Measurements from ENCODE around the gene FN3KRP. TPM values are rescaled to one million over a fixed set of nuclear protein-coding genes. Genes with fewer than 3 reads are reported as not detected.
A peak's percentile ranks its signal among the peaks of the same experiment; 100 is the strongest.

FN3KRP gene
- total RNA-seq, 2 donors from 2014 or later = 32.0 to 32.4 TPM

GRCh38 chr17:82685291-82685690 lies 31.2 kb upstream of the FN3KRP start:
- intact Hi-C loops (cut with DNase I, micrococcal nuclease) = no loop called here
- DNase-seq (no peak), ATAC-seq (no peak)

GRCh38 chr17:82686366-82687324 lies 29.9 kb upstream of the FN3KRP start:
- ATAC-seq (no peak), DNase-seq (no peak)
- intact Hi-C loops (cut with DNase I, micrococcal nuclease) = no loop called here

DNA sequence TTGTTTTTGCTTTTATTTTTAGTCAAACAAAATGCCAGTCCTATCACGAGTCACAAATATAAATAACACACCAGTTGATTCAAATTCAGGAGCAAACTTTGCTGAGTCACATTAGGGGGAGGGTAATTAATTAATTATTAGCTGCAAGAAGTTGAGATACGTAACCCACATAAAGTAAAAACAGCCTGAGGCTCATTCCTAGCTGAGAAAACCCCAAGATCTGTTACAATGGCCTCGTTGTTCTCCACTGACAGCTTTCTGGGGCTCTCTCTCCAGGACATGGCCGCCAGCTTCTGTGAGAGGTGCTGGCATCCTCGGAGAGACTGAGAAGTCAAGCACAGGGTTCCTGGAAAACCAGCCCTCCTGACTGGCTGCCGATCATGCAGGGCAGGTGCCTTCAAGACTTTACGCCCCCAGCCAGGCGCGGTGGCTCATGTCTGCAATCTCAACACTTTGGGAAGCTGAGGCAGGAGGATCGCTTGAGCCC lies 29.1 kb upstream of the FN3KRP start:
- no peak for DNase-seq
- intact Hi-C loops (cut with DNase I, micrococcal nuclease) = no loop called here
- no peak for ATAC-seq

DNA sequence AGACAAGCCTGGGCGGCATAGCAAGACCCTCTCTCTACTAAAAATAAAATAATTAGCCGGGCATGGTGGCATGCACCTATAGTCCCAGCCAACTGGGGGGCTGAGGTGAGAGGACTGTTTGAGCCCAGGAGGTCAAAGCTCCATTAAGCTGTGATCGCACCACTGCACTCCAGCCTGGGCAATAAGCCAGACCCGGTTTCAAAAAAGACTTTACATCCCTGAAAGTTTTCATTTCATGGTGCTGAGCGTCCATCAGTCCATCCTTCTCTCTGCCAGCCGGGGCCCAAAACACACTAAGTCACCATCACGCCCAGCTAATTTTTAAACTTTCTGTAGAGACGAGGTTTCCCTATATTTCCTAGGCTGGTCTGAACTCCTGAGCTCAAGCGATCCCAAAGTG lies 28.6 kb upstream of the FN3KRP start:
- DNase-seq = no peak
- intact Hi-C loops (cut with DNase I, micrococcal nuclease) = no loop called here
- ATAC-seq = no peak

DNA sequence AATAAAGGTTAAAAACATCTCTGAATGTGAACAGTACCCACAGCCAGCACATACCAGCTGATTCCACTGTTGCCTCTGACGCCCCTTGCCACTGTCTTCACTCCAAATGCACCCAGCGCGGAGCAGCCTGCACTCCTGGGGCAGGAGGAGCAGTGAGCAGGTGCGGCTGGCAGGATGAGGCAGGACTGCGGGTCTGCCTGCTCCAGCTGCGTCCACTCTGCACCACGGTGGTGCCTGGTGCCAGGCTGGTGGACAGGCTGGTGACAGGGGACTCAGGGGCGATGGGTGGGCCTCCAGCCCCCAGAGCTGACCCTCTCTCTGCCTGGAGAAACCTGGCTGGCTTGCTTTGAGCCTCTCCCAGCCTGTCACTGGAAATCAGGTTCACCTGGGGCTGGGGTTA lies 27.4 kb upstream of the FN3KRP start:
- intact Hi-C loops (cut with DNase I, micrococcal nuclease) = no loop called here
- no peak for ATAC-seq
- DNase-seq = no peak

GRCh38 chr17:82690786-82691489 lies 25.6 kb upstream of the FN3KRP start:
- ATAC-seq = no peak
- no peak for DNase-seq
- intact Hi-C loops (cut with DNase I, micrococcal nuclease) = no loop called here

GRCh38 chr17:82691714-82692113 lies 24.8 kb upstream of the FN3KRP start:
- ATAC-seq = no peak
- intact Hi-C loops (cut with DNase I, micrococcal nuclease) = no loop called here
- DNase-seq = no peak

- no peak for DNase-seq
- no peak for ATAC-seq
- intact Hi-C loops (cut with DNase I, micrococcal nuclease) = no loop called here
Measured at GRCh38 chr17:82692268-82692667, 24.2 kb upstream of the FN3KRP start.

DNA sequence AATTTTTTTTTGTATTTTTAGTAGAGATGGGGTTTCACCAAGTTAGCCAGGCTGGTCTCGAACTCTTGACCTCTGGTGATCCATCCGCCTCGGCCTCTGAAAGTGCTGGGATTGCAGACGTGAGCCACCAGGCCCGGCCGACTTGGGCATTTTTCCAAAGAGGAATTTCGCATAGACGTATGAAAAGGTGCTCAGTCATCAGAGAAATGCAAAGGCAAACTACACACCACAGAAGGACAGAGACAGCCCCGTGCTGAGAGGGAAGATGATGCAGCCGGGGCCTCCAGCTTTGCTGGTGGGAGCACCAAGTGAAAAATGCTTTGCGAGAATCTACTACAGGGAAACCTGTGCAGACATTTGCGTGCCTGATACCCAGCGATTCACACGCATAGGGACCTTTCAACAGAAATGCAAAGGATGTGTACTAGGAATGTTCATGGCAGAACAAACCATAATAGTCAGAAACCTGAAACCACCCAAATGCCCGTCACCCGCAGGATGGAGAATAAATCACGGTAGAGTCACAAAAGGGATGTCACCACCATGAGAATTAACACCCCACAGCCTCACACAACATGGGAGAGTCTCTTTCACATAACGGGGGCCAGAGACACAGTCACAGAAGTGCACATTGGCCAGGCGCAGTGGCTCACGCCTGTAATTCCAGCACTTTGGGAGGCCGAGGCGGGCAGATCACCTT lies 23.2 kb upstream of the FN3KRP start:
- no peak for DNase-seq
- intact Hi-C loops (cut with DNase I, micrococcal nuclease) = no loop called here
- no peak for ATAC-seq

DNA sequence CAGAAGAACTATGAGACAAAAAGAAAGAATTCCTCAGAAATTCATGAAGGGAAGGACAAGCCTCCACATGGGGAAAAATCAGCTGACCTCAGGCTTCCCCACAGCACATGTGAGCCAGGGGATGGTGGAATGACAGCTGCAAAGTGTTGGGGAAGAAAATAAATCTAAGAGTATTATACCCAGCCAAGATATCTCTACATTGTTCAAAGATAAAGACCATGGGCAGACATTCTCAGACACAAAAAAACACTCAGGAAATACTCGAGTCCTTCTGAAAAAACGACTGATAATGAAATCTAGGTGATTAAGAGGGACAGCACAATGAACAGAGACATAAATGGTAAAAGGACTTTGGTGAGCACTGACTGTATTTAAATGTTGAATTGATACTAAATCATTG lies 21.9 kb upstream of the FN3KRP start:
- no peak for ATAC-seq
- DNase-seq = no peak
- intact Hi-C loops (cut with DNase I, micrococcal nuclease) = no loop called here

GRCh38 chr17:82696259-82696658 lies 20.2 kb upstream of the FN3KRP start:
- ATAC-seq = no peak
- DNase-seq = no peak
- intact Hi-C loops (cut with DNase I, micrococcal nuclease) = no loop called here

DNA sequence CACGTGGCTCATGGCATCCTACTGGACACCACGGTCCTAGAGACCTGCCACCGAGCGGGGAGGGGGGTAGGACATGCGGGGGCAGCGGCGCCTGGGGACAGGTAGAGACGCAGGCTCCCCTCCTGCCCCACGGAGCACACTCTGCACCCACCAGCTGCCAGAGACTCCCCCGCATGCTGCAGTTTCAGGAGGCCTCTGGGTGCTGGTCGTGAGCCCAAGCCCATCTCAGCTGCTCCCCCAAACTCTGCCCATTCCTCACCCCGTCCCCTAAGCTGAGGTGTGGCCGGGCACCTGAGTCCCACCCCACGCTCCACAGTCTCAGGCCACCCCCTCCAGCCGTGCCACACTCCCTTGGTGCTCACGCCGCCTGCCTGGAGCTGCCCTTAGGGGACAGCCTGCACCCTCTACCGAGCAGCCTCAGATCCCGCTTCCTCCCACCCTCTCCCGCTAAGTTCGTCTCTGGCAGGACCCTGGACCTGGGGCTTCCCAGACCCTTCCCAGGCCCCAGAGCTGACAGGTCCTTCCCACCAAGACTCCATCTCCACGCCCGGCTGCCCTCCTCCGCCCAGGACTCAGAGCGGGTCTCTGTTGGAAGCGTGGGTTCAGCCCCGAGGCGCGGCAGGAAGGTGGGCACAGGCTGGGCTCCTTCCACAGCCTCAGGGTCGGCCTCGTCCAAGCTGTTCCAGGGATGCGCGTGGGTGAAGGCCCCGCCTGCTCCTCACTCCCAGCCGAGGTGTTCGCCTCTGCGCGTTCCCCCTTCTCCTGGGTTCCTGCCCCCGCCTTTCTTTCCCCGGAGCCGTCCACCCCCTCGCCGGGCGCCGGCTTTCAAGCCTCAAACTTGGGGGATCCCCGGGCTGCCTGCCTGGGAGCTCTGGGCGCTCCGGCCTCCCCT lies 19.3 kb upstream of the FN3KRP start:
- intact Hi-C loops (cut with DNase I, micrococcal nuclease) = no loop called here
- ATAC-seq (no peak), DNase-seq (peak in 1 of 2 donors; percentile 26)

- DNase-seq (no peak), ATAC-seq (no peak)
- intact Hi-C loops (cut with DNase I, micrococcal nuclease) = no loop called here
Measured at GRCh38 chr17:82697808-82698064, 18.8 kb upstream of the FN3KRP start.

GRCh38 chr17:82698065-82698973 lies 18.2 kb upstream of the FN3KRP start, which contains the start of gene RAB40B:
RAB40B (minus strand) TSS chr17:82698698; CDS start chr17:82698596, 102 bp downstream.
- intact Hi-C loops (cut with DNase I, micrococcal nuclease) = no loop called here
- peak; percentile 99 to 100 for DNase-seq
- peak; percentile 82 for ATAC-seq

DNA sequence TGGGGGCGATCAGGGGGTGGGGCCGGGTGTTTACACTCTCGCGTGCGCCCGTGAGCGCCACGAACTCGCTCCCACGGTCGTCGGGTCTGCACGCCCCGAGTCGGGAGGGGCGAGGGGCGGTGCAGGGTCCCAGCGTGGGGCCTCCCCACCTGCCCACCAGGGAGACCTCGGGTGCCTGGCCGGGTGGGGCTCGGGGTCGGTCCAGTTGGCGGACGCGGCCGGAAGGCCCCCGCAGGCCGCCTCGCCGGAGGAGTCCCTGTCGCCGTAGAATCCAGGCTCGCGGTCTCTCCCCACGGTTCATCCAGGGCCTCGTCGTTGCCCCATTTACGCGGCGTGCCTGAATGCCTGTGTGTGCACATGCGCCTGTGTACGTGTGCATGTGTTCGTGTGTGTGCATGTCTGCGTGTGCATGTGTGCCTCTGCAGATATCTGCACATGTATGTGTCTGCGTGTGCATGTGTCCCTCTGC lies 17.5 kb upstream of the FN3KRP start:
- intact Hi-C loops (cut with DNase I, micrococcal nuclease) = no loop called here
- ATAC-seq = peak; percentile 8
- DNase-seq = no peak

GRCh38 chr17:82699551-82699950 lies 17.0 kb upstream of the FN3KRP start:
- ATAC-seq = no peak
- intact Hi-C loops (cut with DNase I, micrococcal nuclease) = no loop called here
- no peak for DNase-seq

- intact Hi-C loops (cut with DNase I, micrococcal nuclease) = no loop called here
- peak; percentile 79 to 80 for DNase-seq
- peak; percentile 62 for ATAC-seq
Measured at GRCh38 chr17:82702231-82702927, 14.1 kb upstream of the FN3KRP start.
